Fibroblast of skin of left quadriceps (primary cell): Measurements from ENCODE around the gene LRRC57.

ENCODE experiments used
- DNase-seq, 2 experiments: peaks; one replicate each; pipeline ENCODE4 v3.0.0-alpha.2; 2013; ENCODE audit warnings: low read depth in 2 of 2

The LRRC57 gene

GRCh38 chr15:42491539-42492225 is 56.9 kb downstream of the LRRC57 start:
- DNase-seq = peak in 1 of 2 experiments; percentile 35

GRCh38 chr15:42490671-42491538 is 57.7 kb downstream of the LRRC57 start, which contains the start of gene ZNF106:
ZNF106 (minus strand) TSS chr15:42491141; CDS start chr15:42472289, 18,852 bp downstream.
- DNase-seq = peak; percentile 87 to 88

GRCh38 chr15:42490291-42490670 is 58.3 kb downstream of the LRRC57 start:
- DNase-seq = no peak
